Mesothelial cell of epicardium (in vitro differentiated cells): ENCODE results near the gene PDE10A. TPM values are rescaled to one million over a fixed set of nuclear protein-coding genes. Genes with fewer than 3 reads are reported as not detected.
A peak's percentile ranks its signal among the peaks of the same experiment; 100 is the strongest.

Experiments used
- DNase-seq, 2 experiments: peaks; one replicate each; pipeline ENCODE4 v3.0.0; 2021; ENCODE audit warnings: low spot score in 2 of 2; ENCODE audit not compliant: unreplicated experiment in 2 of 2
- H3K27ac Mint-ChIP-seq: 2 replicates; pipeline ENCODE4 v1.8.0; 2021; ENCODE audit warnings: mixed read lengths
- H3K27me3 Mint-ChIP-seq: 2 replicates; pipeline ENCODE4 v1.8.0; 2021; ENCODE audit warnings: low read depth, mixed read lengths
- H3K36me3 Mint-ChIP-seq: 2 replicates; pipeline ENCODE4 v1.8.0; 2021; ENCODE audit warnings: mixed read lengths
- H3K4me1 Mint-ChIP-seq: 2 replicates; pipeline ENCODE4 v1.8.0; 2021; ENCODE audit warnings: mixed read lengths
- H3K4me3 Mint-ChIP-seq: 2 replicates; pipeline ENCODE4 v1.8.0; 2021; ENCODE audit warnings: mild to moderate bottlenecking, moderate library complexity, mixed read lengths
- H3K9me3 Mint-ChIP-seq: 2 replicates; pipeline ENCODE4 v1.8.0; 2021; ENCODE audit warnings: mixed read lengths
- CTCF ChIP-seq: fragments of 200-600 bp; sonication (generic); IDR thresholded peaks from one replicate; pipeline ENCODE4 v1.5.0; 2021; ENCODE audit warnings: antibody characterized with exemption; ENCODE audit not compliant: unreplicated experiment
- total RNA-seq: library from RNA; stranded (reverse); gene quantifications from 3 replicates; pipeline ENCODE4 v1.2.1, GENCODE V29; 2021

The PDE10A gene
- total RNA-seq, 1 donor from 2014 or later = 12.8 TPM

GRCh38 chr6:165580136-165580535 is 82.9 kb downstream of the PDE10A start:
- H3K36me3 Mint-ChIP-seq = peaks cover 2% of the 10 kb centered on the region
- no peak for DNase-seq
- H3K9me3 Mint-ChIP-seq = peaks cover 3% of the 10 kb centered on the region
- TF ChIP-seq CTCF = no peak
- no peak overlapping the region for H3K4me3 Mint-ChIP-seq
- H3K4me1 Mint-ChIP-seq = no peaks in the 10 kb centered on the region
- no peaks in the 10 kb centered on the region for H3K27me3 Mint-ChIP-seq
- no peak overlapping the region for H3K27ac Mint-ChIP-seq

- Mint-ChIP-seq H3K9me3 (no peaks in the 10 kb centered on the region), H3K36me3 (no peaks in the 10 kb centered on the region), H3K27ac (no peak overlapping the region), H3K4me1 (peaks cover 3% of the 10 kb centered on the region), H3K4me3 (no peak overlapping the region), H3K27me3 (no peaks in the 10 kb centered on the region)
- TF ChIP-seq CTCF = no peak
- no peak for DNase-seq
Observed at GRCh38 chr6:165579151-165579550, 83.9 kb downstream of the PDE10A start.

GRCh38 chr6:165577556-165577955 is 85.5 kb downstream of the PDE10A start:
- no peak overlapping the region for H3K27ac Mint-ChIP-seq
- no peak for TF ChIP-seq CTCF
- no peak for DNase-seq
- H3K4me1 Mint-ChIP-seq = peaks cover 15% of the 10 kb centered on the region
- no peaks in the 10 kb centered on the region for H3K9me3 Mint-ChIP-seq
- H3K36me3 Mint-ChIP-seq = no peaks in the 10 kb centered on the region
- H3K27me3 Mint-ChIP-seq = no peaks in the 10 kb centered on the region
- H3K4me3 Mint-ChIP-seq = no peak overlapping the region

GRCh38 chr6:165575158-165575549 is 87.9 kb downstream of the PDE10A start:
- no peak for TF ChIP-seq CTCF
- H3K4me3 Mint-ChIP-seq = no peak overlapping the region
- no peaks in the 10 kb centered on the region for H3K9me3 Mint-ChIP-seq
- H3K27ac Mint-ChIP-seq = no peak overlapping the region
- H3K4me1 Mint-ChIP-seq = peaks cover 26% of the 10 kb centered on the region
- no peaks in the 10 kb centered on the region for H3K27me3 Mint-ChIP-seq
- no peaks in the 10 kb centered on the region for H3K36me3 Mint-ChIP-seq
- DNase-seq = no peak

GRCh38 chr6:165574220-165575157 is 88.6 kb downstream of the PDE10A start:
- TF ChIP-seq CTCF = no peak
- Mint-ChIP-seq H3K27me3 (no peaks in the 10 kb centered on the region), H3K4me1 (peaks cover 28% of the 10 kb centered on the region), H3K27ac (peak overlapping the region; percentile 89), H3K4me3 (no peak overlapping the region), H3K9me3 (no peaks in the 10 kb centered on the region), H3K36me3 (no peaks in the 10 kb centered on the region)
- DNase-seq = no peak
